Panc1 (cell line): ENCODE results near the gene TMEM258.

ENCODE experiments used
- POLR2AphosphoS5 ChIP-seq: IDR thresholded peaks from 2 replicates; pipeline ENCODE4 v1.6.1; 2012; ENCODE audit warnings: mild to moderate bottlenecking, low read depth, low read length, moderate library complexity
- TF ChIP-seq, protein P1 (sequence below): fragments of 450-650 bp; IDR thresholded peaks from 2 replicates; pipeline ENCODE4 v1.5.1; 2017; ENCODE audit warnings: mild to moderate bottlenecking
- TF ChIP-seq, protein P2 (sequence below), 2 experiments: IDR thresholded peaks; 2 replicates each; pipeline ENCODE4 v1.6.1; 2011 to 2012; ENCODE audit warnings: low read depth in 2 of 2, control low read depth in 1 of 2, low read length in 1 of 2, mild to moderate bottlenecking in 1 of 2, moderate library complexity in 1 of 2; ENCODE audit not compliant: insufficient read depth in 1 of 2

DNA sequence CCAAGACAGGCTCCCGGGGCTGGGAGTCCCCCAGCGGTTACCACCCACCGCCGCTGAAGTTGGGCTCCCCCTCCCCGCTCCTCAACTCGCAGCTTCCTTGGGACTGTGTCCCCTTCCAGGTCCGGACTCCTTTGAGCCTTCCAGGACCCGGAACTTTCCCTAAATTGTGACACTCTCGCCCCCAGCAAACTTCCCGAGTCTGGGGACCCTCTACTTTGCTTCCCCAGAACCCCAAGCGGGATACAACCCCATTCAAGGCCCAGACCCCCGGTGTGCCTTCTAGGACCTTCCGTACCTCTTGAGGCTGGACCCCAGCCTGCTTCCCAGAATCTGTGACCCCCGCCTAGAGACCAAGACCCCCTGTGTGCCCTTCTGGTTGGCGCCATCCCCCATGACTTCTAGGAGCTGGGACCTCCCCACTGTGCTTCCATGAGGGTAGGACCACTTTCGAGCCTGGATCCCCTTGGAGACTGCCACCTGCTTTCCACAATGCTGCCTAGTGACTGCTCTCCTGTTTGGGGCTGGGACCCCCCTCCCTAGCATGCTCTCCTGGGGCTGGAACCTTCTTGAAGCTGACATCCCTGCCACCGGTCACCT is 39.4 kb downstream of the TMEM258 start:
- TF ChIP-seq, protein P1, sequence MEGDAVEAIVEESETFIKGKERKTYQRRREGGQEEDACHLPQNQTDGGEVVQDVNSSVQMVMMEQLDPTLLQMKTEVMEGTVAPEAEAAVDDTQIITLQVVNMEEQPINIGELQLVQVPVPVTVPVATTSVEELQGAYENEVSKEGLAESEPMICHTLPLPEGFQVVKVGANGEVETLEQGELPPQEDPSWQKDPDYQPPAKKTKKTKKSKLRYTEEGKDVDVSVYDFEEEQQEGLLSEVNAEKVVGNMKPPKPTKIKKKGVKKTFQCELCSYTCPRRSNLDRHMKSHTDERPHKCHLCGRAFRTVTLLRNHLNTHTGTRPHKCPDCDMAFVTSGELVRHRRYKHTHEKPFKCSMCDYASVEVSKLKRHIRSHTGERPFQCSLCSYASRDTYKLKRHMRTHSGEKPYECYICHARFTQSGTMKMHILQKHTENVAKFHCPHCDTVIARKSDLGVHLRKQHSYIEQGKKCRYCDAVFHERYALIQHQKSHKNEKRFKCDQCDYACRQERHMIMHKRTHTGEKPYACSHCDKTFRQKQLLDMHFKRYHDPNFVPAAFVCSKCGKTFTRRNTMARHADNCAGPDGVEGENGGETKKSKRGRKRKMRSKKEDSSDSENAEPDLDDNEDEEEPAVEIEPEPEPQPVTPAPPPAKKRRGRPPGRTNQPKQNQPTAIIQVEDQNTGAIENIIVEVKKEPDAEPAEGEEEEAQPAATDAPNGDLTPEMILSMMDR, result no peak
- TF ChIP-seq POLR2AphosphoS5, result no peak
- TF ChIP-seq, protein P2, sequence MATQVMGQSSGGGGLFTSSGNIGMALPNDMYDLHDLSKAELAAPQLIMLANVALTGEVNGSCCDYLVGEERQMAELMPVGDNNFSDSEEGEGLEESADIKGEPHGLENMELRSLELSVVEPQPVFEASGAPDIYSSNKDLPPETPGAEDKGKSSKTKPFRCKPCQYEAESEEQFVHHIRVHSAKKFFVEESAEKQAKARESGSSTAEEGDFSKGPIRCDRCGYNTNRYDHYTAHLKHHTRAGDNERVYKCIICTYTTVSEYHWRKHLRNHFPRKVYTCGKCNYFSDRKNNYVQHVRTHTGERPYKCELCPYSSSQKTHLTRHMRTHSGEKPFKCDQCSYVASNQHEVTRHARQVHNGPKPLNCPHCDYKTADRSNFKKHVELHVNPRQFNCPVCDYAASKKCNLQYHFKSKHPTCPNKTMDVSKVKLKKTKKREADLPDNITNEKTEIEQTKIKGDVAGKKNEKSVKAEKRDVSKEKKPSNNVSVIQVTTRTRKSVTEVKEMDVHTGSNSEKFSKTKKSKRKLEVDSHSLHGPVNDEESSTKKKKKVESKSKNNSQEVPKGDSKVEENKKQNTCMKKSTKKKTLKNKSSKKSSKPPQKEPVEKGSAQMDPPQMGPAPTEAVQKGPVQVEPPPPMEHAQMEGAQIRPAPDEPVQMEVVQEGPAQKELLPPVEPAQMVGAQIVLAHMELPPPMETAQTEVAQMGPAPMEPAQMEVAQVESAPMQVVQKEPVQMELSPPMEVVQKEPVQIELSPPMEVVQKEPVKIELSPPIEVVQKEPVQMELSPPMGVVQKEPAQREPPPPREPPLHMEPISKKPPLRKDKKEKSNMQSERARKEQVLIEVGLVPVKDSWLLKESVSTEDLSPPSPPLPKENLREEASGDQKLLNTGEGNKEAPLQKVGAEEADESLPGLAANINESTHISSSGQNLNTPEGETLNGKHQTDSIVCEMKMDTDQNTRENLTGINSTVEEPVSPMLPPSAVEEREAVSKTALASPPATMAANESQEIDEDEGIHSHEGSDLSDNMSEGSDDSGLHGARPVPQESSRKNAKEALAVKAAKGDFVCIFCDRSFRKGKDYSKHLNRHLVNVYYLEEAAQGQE (IDR thresholded peaks at IDR 0.05; ENCODE audit: insufficient read depth in 1 of 2, low read depth in 2 of 2, low read length in 1 of 2), result no peak
